Inferior parietal cortex (tissue), 1 donor: ENCODE results near the gene C4orf50.

Experiments
- DNase-seq: peaks from one replicate; pipeline ENCODE4 v3.0.0-alpha.2; 2016; ENCODE audit errors: extremely low spot score

Gene C4orf50

DNA sequence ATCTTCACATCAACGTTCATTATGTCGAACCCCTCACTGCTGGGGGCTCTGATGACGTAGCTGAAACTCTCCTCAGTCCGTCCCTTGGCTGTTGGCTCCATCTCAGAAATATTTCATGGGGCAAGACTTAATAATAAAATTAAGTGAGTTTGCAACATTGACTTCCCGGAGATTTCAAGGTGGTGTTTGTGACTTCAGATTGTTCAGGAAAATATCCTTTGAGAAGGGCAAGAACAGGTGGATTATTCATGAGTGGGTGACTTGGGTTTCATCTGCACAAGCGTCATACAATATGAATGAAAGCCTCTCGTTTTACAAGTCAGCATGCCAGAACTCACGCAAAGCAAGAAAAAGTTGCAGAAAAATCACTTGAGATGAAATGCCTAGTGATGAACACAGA, at the start of gene C4orf50:
C4orf50 (minus strand) TSS at position 101 of the 400 bp plus-strand sequence.
- no peak for DNase-seq

DNA sequence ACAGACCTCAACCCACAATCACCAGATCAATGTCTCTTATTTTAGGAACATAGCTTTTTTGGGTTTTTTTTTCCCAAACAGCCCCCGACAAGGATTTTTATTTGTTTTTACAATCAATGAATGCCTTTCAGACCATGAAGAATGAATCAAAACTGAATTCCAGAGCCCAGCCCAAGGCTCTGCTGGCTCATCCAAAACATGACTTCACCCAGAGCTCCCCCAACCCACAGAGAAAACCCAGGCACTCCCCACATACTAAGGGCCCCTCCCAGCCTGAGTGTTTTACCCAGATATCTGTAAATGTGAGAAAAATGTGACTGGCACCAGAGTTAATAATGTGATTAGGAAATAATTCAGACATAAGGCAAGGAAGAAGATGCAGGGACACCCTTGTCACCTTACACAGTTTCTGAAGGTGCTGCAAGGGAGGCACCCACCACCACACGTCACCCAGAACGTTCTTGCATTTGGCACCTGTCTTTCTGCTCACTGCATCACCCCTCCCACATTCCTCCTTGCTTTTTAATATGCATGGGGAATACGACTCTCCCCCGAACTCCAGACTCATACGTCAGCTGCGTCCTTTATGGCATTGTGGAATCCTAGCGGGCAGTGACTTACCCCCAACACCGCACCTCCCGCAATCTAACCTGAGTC, 47.8 kb upstream of the C4orf50 start:
- no peak for DNase-seq

- DNase-seq, result no peak
Measured at GRCh38 chr4:6065166-6065565, 46.9 kb upstream of the C4orf50 start.

DNA sequence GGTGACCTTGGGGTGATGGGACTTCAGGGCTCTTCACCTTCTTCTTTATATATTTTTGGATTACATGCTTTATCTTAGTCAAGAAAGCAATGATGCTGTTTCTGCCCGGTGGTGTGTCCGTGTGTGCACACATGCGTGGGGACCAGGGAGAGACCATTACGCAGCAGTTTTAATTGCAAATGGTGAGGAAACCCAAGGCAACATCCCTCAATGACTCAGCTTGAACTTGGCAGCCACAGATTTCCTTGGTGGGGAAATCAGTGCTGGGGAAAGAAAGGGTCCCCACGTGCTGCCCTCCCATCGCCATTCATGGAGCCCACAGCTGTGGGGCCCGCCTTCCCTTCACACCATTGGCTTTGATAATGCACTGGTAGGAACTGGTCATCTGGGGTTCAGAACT, 46.2 kb upstream of the C4orf50 start:
- no peak for DNase-seq

DNA sequence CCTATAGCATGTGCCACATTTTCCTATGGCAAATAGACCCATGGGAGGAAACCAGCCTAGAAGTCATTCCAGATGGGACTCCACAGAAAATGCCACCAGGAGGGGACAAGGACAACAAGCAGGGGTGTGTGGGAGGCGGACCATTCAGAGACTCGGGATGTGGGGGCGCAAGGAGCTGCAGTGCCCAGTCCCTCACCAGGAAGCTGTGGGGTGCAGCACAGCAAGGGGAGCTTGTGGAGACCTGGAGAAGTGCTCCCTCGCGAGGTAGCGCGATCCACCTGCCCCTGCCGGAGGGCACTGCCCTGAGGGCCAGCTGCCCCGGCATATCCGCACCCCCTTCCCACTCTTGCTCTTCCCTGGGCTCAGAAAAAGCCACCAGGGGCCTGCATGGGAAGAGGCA, 45.5 kb upstream of the C4orf50 start:
- DNase-seq, result no peak

GRCh38 chr4:6062133-6062532, 43.9 kb upstream of the C4orf50 start:
- DNase-seq, result no peak

GRCh38 chr4:6059375-6059805, 41.2 kb upstream of the C4orf50 start:
- no peak for DNase-seq

- DNase-seq, result no peak
Measured at GRCh38 chr4:6058531-6059374, 40.5 kb upstream of the C4orf50 start.

- DNase-seq, result no peak
Measured at GRCh38 chr4:6056976-6057766, 38.9 kb upstream of the C4orf50 start.

GRCh38 chr4:6055436-6055835, 37.2 kb upstream of the C4orf50 start:
- no peak for DNase-seq

- DNase-seq, result no peak
Measured at GRCh38 chr4:6055030-6055429, 36.8 kb upstream of the C4orf50 start.

GRCh38 chr4:6054162-6054922, 36.1 kb upstream of the C4orf50 start:
- no peak for DNase-seq

DNA sequence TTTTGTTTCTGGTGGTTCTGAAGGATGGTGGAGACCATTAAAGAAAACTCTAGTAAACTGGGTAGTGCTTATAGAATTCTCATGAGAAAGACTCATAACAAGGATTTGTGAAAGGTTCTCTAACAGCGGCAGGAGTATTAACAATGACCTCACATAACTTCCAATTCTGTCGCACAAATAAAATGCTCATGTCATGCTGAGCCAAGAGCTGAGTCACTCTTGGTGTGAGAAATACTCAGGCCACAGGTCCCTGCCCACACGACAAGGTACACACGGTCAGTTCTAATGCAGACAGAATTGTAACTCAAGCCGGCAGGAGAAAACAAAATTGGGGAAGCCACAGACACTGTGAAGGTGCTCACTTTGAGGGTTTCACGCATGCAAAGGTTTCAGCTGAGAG, 34.4 kb upstream of the C4orf50 start:
- DNase-seq, result no peak

GRCh38 chr4:6050551-6050950, 32.3 kb upstream of the C4orf50 start:
- DNase-seq, result peak; percentile 36

GRCh38 chr4:6049985-6050384, 31.8 kb upstream of the C4orf50 start:
- no peak for DNase-seq

DNA sequence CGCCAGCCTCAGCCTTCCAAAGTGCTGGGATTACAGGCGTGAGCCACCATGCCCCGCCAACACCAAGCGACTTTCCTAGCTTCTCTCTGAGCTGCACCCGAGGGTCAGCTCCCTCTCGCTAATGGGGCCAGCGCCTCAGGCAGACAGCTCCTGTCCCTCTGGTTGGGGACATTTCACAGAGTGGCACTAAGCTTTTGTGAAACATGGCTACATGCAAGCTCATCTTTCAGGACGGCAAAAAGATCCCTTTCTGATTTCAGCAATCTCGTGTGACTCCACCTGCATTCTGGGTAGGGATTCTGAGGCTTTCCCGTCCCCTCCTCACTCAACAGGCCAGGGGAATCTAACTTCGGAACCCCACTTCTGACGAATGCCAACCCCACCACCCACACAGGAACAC, 31.0 kb upstream of the C4orf50 start:
- DNase-seq, result no peak

GRCh38 chr4:6048537-6048936, 30.3 kb upstream of the C4orf50 start:
- DNase-seq, result no peak

GRCh38 chr4:6047130-6047673, 29.0 kb upstream of the C4orf50 start:
- no peak for DNase-seq

DNA sequence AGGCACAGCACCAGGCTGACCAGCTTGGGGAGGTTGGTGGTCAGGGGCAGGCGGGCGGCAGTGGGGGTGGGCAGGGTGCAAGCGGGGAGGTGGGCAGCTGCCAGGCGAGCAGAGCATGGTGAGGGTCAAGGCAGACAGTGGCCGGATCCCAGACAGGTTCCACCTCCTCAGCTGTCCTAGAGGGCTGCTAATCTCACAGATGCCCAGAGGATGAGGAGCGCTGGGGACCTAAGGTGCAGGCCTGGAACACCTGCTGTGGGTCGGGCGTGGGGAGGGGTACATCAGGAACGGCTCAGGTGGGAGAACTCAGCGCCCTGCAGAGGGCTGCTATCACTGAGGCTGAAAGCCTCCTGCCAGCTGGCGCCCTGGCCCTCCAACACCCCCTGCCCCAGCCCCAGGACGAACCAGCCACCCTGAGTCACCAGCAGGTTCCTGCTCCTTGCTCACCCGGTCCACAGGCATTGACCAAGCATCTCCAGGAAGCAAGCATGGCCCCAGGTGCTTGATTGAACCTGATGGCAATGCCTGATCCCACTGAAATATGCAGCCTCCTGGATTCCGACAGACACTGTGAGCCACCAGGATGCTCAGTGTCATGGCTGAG, 28.4 kb upstream of the C4orf50 start:
- DNase-seq, result no peak

GRCh38 chr4:6044805-6045204, 26.6 kb upstream of the C4orf50 start:
- DNase-seq, result no peak

- DNase-seq, result no peak
Measured at GRCh38 chr4:6044276-6044675, 26.0 kb upstream of the C4orf50 start.
